ENCODE measurements around the gene CDKAL1. TPM values are rescaled to one million over a fixed set of nuclear protein-coding genes. Genes with fewer than 3 reads are reported as not detected.

The CDKAL1 gene
- total RNA-seq, 3 donors from 2014 or later: 13.0 to 27.2 (median 18.0) TPM

- H3K9me3 ChIP-seq: no peaks in the 10 kb centered on the region
- DNase-seq (ENCODE audit: low spot score in 2 of 2): no peak
- H3K36me3 ChIP-seq: no peaks in the 10 kb centered on the region
- TF ChIP-seq POLR2A (IDR thresholded peaks at IDR 0.05) (no peak), POLR2AphosphoS5 (IDR thresholded peaks at IDR 0.05) (no peak), CTCF (IDR thresholded peaks at IDR 0.05) (no peak)
- H3K27ac ChIP-seq: no peak overlapping the region
- no peak overlapping the region for H3K4me3 ChIP-seq
- no peaks in the 10 kb centered on the region for H3K27me3 ChIP-seq
- intact Hi-C loops (cut with DNase I; ENCODE audit: low total_unique reads): no loop called here
- no peaks in the 10 kb centered on the region for H3K4me1 ChIP-seq
Observed at GRCh38 chr6:20711518-20711917, 177.3 kb downstream of the CDKAL1 start.

- DNase-seq (ENCODE audit: low spot score in 2 of 2): no peak
- intact Hi-C loops (cut with DNase I; ENCODE audit: low total_unique reads): no loop called here
- no peak overlapping the region for H3K27ac ChIP-seq
- no peaks in the 10 kb centered on the region for H3K4me1 ChIP-seq
- H3K4me3 ChIP-seq: no peak overlapping the region
- H3K27me3 ChIP-seq: no peaks in the 10 kb centered on the region
- no peak for TF ChIP-seq POLR2A (IDR thresholded peaks at IDR 0.05)
- no peak for TF ChIP-seq POLR2AphosphoS5 (IDR thresholded peaks at IDR 0.05)
- no peak for TF ChIP-seq CTCF (IDR thresholded peaks at IDR 0.05)
- no peaks in the 10 kb centered on the region for H3K9me3 ChIP-seq
- H3K36me3 ChIP-seq: no peaks in the 10 kb centered on the region
Observed at GRCh38 chr6:20712011-20712410, 177.8 kb downstream of the CDKAL1 start.

GRCh38 chr6:20715135-20715806 is 181.0 kb downstream of the CDKAL1 start:
- Histone ChIP-seq H3K9me3 (no peaks in the 10 kb centered on the region), H3K27ac (no peak overlapping the region), H3K4me3 (no peak overlapping the region), H3K4me1 (no peaks in the 10 kb centered on the region), H3K36me3 (no peaks in the 10 kb centered on the region), H3K27me3 (no peaks in the 10 kb centered on the region)
- DNase-seq (ENCODE audit: low spot score in 2 of 2): no peak
- TF ChIP-seq POLR2A (IDR thresholded peaks at IDR 0.05) (no peak), CTCF (IDR thresholded peaks at IDR 0.05) (no peak), POLR2AphosphoS5 (IDR thresholded peaks at IDR 0.05) (no peak)
- intact Hi-C loops (cut with DNase I; ENCODE audit: low total_unique reads): no loop called here

GRCh38 chr6:20716865-20717264 is 182.6 kb downstream of the CDKAL1 start:
- Histone ChIP-seq H3K4me3 (no peak overlapping the region), H3K36me3 (no peaks in the 10 kb centered on the region), H3K27ac (no peak overlapping the region), H3K4me1 (no peaks in the 10 kb centered on the region), H3K9me3 (no peaks in the 10 kb centered on the region), H3K27me3 (no peaks in the 10 kb centered on the region)
- intact Hi-C loops (cut with DNase I; ENCODE audit: low total_unique reads): no loop called here
- no peak for DNase-seq (ENCODE audit: low spot score in 2 of 2)
- TF ChIP-seq POLR2AphosphoS5 (IDR thresholded peaks at IDR 0.05) (no peak), POLR2A (IDR thresholded peaks at IDR 0.05) (no peak)

GRCh38 chr6:20717743-20718142 is 183.5 kb downstream of the CDKAL1 start:
- no peak for TF ChIP-seq CTCF (IDR thresholded peaks at IDR 0.05)
- no peak for TF ChIP-seq POLR2A (IDR thresholded peaks at IDR 0.05)
- TF ChIP-seq POLR2AphosphoS5 (IDR thresholded peaks at IDR 0.05): no peak
- DNase-seq (ENCODE audit: low spot score in 2 of 2): no peak

More at GRCh38 chr6:20717743-20718142, 183.5 kb downstream of the CDKAL1 start:
- H3K9me3 ChIP-seq: no peaks in the 10 kb centered on the region
- H3K4me1 ChIP-seq: no peaks in the 10 kb centered on the region
- intact Hi-C loops (cut with DNase I; ENCODE audit: low total_unique reads): no loop called here
- no peaks in the 10 kb centered on the region for H3K36me3 ChIP-seq
- H3K27me3 ChIP-seq: no peaks in the 10 kb centered on the region
- no peak overlapping the region for H3K4me3 ChIP-seq
- H3K27ac ChIP-seq: no peak overlapping the region
